Measurements from ENCODE around the gene RPS8.

Gene RPS8

DNA sequence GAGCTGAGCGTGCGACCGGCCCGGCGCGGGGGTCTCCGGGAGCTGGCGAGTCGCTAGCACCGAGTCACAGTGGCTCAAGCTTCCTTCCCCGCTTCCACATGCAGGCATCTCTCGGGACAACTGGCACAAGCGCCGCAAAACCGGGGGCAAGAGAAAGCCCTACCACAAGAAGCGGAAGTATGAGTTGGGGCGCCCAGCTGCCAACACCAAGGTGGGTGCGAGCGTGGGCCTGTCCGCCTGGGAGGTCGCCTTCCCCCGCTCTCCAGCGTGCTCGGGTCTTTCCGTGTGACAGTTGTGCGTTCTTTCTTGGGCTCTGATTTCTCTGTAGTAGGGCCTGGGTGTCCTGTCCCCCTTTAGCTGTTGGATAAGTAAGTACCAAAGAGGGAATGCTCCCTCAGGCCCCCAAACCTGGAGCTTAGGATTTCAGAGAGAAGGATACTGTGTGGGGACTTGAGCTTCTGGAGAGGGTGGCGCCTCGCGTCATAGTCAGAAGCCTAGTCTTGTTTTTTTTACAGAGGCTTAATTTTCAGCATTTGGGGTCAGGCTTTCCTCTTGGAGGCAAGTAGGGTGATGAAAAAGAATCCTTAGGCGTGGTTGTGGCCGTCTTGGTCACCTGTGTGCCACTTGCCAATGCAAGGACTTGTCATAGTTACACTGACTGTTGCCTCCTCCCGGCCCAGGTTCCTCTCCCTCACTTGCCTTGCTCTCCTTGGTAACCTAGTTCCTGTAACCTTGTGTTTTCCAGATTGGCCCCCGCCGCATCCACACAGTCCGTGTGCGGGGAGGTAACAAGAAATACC lies 790 bp downstream of the RPS8 start:
- TF ChIP-seq ZNF274 (IDR thresholded peaks at IDR 0.05; ENCODE audit: low read depth, low read length), result no peak
- peak overlapping the region; percentile 90 for H3K4me3 ChIP-seq (ENCODE audit: low read length)

DNA sequence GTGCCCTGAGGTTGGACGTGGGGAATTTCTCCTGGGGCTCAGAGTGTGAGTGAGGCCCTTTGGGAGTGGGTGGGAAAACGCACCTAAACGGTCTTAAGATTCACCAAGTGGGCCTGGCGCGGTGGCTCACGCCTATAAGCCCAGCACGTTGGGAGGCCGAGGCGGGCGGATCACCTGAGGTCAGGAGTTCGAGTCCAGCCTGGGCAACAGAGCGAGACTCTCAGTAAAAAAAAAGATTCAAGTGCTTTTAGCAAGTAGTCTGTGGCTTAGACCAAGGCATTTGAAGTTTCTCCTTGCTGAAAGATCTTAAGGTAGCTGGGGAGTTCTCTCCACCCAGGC lies 1.4 kb downstream of the RPS8 start:
- TF ChIP-seq ZNF274 (IDR thresholded peaks at IDR 0.05; ENCODE audit: low read depth, low read length), result no peak
- peak overlapping the region; percentile 90 for H3K4me3 ChIP-seq (ENCODE audit: low read length)

- peak overlapping the region; percentile 90 for H3K4me3 ChIP-seq (ENCODE audit: low read length)
- TF ChIP-seq ZNF274 (IDR thresholded peaks at IDR 0.05; ENCODE audit: low read depth, low read length), result no peak
Observed at GRCh38 chr1:44777547-44777946, 2.2 kb downstream of the RPS8 start.

DNA sequence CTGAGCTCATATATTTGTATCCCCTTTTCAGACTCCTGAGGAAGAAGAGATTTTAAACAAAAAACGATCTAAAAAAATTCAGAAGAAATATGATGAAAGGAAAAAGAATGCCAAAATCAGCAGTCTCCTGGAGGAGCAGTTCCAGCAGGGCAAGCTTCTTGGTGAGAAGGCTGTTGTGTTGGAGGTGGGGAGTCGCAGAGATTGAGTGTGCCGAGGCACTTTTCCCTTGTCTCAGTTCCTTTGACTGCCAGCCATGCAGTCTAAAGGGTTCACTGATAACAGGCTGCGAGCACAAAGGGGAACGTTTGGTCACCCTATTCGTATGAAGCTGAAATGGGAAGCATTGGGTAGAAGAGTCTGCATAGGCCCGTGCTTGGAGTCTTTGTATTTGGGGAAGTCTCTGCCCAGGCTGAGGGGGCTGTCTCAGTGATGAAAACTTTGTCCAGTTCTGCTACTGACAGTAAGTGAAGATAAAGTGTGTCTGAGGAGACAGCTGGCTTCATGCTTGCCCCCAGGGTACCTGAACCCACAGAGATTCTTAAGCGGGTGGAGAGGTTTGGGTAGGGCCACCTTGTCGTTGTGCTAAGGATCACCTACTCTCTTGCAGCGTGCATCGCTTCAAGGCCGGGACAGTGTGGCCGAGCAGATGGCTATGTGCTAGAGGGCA lies 2.8 kb downstream of the RPS8 start:
- TF ChIP-seq ZNF274 (IDR thresholded peaks at IDR 0.05; ENCODE audit: low read depth, low read length), result no peak

DNA sequence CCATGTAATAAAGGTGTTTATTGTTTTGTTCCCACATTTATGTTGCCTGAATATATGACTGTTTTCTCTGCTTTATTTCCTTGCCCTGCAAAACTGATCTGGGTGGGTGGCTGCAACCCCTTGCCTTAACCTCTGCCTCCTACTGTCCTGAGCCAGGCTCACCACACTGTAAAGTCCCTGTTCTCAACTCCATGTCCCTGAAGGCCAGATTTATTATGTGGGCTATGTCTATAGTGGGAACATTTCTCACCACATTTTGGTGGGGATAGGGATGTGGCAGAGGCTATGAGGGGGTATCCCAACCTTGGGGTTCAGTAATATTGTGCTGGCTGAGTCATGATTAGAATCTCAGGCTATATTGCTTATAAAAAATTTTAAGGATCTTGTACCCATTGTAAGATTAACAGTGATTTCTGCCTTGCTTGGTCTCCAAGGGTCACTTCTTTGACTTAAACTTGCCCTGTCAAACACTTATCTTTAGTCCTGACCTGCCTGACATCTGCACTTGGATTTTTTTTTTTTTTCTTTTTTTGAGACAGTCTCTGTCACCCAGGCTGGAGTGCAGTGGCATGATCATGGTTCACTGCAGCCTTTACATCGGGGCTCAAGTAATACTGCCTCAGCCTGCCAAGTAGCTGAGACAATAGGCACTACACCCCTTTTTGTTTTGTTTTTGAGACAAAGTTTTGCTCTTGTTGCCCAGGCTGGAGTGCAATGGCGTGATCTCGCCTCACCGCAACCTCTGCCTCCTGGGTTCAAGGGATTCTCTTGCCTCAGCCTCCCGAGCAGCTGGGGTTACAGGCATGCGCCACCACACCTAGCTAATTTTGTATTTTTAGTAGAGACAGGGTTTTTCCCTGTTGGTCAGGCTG lies 3.6 kb downstream of the RPS8 start:
- no peak for TF ChIP-seq ZNF274 (IDR thresholded peaks at IDR 0.05; ENCODE audit: low read depth, low read length)
- H3K4me3 ChIP-seq (ENCODE audit: low read length), result no peak overlapping the region

More for the DNA sequence above, 2.8 kb downstream of the RPS8 start:
- H3K4me3 ChIP-seq (ENCODE audit: low read length), result peak overlapping the region; percentile 27; the same call in 1 of the 2 replicates

GRCh38 chr1:44780583-44781121 lies 5.3 kb downstream of the RPS8 start:
- H3K4me3 ChIP-seq (ENCODE audit: low read length), result no peak overlapping the region
- TF ChIP-seq ZNF274 (IDR thresholded peaks at IDR 0.05; ENCODE audit: low read depth, low read length), result no peak

DNA sequence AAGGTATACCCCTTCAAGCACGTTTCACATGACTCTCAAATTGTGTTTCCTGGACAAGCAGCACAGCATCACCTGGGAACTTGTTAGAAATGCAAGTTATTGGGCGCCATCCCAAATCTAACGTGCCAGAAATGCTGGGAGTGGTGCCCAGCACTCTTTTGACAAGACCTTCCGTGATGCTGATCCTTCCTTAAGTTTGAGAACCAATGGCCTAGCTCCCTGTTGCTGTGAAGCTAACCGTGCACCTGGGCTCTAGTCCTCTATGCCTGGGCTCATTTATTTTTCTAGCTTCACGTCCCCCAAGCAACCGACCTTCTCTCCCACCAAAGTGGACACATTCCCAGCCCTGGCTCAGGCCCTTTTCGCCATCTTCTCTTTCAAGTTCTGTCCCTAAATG lies 8.4 kb downstream of the RPS8 start:
- H3K4me3 ChIP-seq (ENCODE audit: low read length), result peak overlapping the region; percentile 21; the same call in 1 of the 2 replicates
- no peak for TF ChIP-seq ZNF274 (IDR thresholded peaks at IDR 0.05; ENCODE audit: low read depth, low read length)

- no peak for TF ChIP-seq ZNF274 (IDR thresholded peaks at IDR 0.05; ENCODE audit: low read depth, low read length)
- peak overlapping the region; percentile 21; the same call in 1 of the 2 replicates for H3K4me3 ChIP-seq (ENCODE audit: low read length)
Observed at GRCh38 chr1:44784094-44785028, 9.0 kb downstream of the RPS8 start.

- TF ChIP-seq ZNF274 (IDR thresholded peaks at IDR 0.05; ENCODE audit: low read depth, low read length), result no peak
- H3K4me3 ChIP-seq (ENCODE audit: low read length), result no peak overlapping the region
Observed at GRCh38 chr1:44785029-44785380, 9.7 kb downstream of the RPS8 start.

DNA sequence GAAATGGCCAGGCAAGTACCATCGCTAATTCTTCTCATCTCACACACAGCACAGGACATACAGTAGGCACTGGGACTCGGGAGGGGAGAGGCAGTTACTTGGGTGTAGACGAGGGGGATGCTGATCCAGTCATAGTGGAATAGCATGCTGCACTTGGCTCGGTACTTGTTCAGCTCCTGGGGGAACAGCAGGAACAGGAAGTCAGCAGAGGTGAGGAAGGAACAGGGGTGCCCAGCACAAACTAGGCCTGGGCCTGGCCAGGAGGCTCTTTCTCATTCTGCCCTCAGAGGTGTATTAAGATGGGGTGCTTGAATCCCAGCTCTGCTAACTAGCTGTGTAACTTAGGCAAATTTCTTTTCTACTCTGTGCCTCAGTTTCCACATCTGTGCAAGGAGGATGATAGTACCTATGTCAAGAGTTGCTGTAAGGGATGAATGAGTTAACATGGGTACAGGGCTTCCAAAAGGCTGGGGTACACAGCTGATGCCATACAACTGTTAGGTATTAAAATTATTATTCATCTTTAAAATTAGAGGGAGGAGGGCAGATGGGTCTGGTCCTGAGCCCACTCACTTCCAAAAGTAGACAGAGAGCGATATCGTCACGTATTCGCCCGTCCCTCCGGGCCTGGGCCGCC lies 10.3 kb downstream of the RPS8 start:
- H3K4me3 ChIP-seq (ENCODE audit: low read length), result peak overlapping the region; percentile 4; the same call in 1 of the 2 replicates
- TF ChIP-seq ZNF274 (IDR thresholded peaks at IDR 0.05; ENCODE audit: low read depth, low read length), result no peak

DNA sequence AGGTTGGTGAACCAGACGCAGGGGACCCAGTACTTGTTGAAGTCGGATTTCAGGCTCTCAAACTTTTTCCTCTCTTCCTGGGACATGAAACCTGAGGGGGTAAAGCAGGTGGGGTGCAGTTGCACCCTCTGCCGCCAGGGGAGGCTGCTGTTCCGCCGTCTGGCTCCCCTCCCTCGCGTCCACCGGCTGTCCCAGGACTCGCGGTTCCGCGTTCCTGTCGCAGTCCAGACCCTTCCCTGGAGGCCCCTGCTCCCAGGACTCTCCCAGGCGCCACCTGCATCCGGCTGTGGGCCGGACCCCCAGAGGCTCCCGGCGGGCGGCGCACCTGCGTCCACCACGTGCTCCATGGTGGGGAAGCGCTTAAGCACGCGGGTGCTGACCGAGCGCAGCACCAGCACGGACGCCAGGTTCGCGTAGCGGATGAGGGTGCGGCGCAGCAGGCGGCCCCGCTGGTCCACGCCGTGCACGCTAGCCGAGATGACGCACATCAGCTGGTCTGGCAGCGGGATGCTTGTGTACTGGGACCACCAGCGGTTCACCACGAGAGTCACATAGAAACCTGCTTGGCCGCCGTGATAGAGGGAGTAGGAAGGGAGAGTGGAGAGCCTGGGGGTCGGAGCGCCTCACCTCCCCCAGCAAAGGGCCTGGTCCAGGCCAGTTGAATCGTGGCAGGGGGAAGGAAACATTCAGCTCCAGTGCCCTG lies 10.9 kb downstream of the RPS8 start:
- peak overlapping the region; percentile 4; the same call in 1 of the 2 replicates for H3K4me3 ChIP-seq (ENCODE audit: low read length)
- TF ChIP-seq ZNF274 (IDR thresholded peaks at IDR 0.05; ENCODE audit: low read depth, low read length), result no peak

DNA sequence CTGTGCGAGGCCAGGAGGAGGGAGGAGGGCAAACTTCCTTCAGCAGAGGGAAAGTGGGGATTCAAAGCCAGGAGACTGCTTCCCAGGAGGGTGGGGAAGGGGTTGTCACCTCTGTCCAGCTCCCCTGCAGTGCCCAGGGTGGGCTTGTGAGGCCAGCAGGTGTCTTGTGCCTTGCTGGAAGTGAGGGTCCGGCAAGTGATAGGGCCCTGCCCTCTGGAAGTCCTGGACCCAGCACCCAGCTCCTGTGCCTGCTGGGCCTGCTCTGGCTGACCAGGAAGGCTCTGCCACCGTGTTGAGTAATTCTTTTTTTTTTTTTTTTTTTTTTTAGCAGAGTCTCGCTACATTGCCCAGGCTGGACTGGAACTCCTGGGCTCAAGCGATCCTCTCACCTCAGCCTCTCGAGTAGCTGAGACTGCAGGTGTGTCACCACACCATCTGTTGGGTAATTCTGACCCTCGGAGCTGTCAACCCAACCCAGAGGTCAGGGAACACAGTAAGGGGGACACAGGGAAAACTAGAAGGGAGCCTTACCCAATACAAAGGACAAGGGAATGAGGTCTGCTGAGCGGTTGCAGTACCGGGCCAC lies 11.6 kb downstream of the RPS8 start:
- no peak overlapping the region for H3K4me3 ChIP-seq (ENCODE audit: low read length)
- TF ChIP-seq ZNF274 (IDR thresholded peaks at IDR 0.05; ENCODE audit: low read depth, low read length), result no peak

All from GM08714 (cell line).